Endothelial cell of umbilical vein (primary cell): Measurements from ENCODE around the gene FREM1. TPM values are rescaled to one million over a fixed set of nuclear protein-coding genes. Genes with fewer than 3 reads are reported as not detected.

Source experiments
- BruUV-seq: library from RNA; stranded (reverse); fragments of 400-500 nt; replicated peaks from 2 replicates; lab custom pipeline; 2021; lab: Mats Ljungman, UMichigan
- CTCF ChIA-PET: fragments of 300-600, 350-600 bp; sonication (Branson Sonifier 250); formaldehyde crosslinking; loops from one replicate; lab custom pipeline; 2021; ENCODE audit warnings: antibody characterized with exemption, inconsistent platforms; lab: Charles Lee
- POLR2A ChIA-PET: fragments of 300-600, 350-600 bp; sonication (Branson Sonifier 250); formaldehyde crosslinking; loops from one replicate; lab custom pipeline; 2021; ENCODE audit warnings: antibody characterized with exemption, inconsistent platforms; lab: Charles Lee
- DNase-seq: peaks from one replicate; pipeline ENCODE4 v3.0.0-alpha.2; 2011; ENCODE audit warnings: low read depth, low spot score
- FAIRE-seq: peaks from 2 replicates; lab custom pipeline; 2011; peaks lifted over from hg19 to GRCh38; lab: Jason Lieb, UNC
- H2AFZ ChIP-seq: 2 replicates; pipeline ENCODE4 v1.6.0; 2012; ENCODE audit warnings: low read depth, low read length, control low read depth, inconsistent platforms
- H3K27ac ChIP-seq: 2 replicates; pipeline ENCODE4 v1.5.1; 2011; ENCODE audit warnings: low read depth, mild to moderate bottlenecking, control low read depth, low read length, moderate library complexity; ENCODE audit not compliant: insufficient read depth
- H3K27me3 ChIP-seq, 2 experiments: 2 replicates each; pipeline versions ENCODE4 v1.6.0 to v1.6.1; 2011; ENCODE audit warnings: low read length in 2 of 2, mixed read lengths in 1 of 2; ENCODE audit not compliant: control insufficient read depth in 2 of 2, insufficient read depth in 2 of 2
- H3K36me3 ChIP-seq, 2 experiments: 2 replicates in 1 of 2; 3 replicates in 1 of 2; pipeline ENCODE4 v1.5.1; 2011; ENCODE audit warnings: low read length in 2 of 2, mild to moderate bottlenecking in 1 of 2, moderate library complexity in 1 of 2; ENCODE audit not compliant: control insufficient read depth in 2 of 2, insufficient read depth in 2 of 2; ENCODE audit errors: extremely low read depth in 1 of 2
- H3K4me1 ChIP-seq: 3 replicates; pipeline ENCODE4 v1.5.1; 2011; ENCODE audit warnings: mild to moderate bottlenecking, low read length; ENCODE audit not compliant: control insufficient read depth, insufficient read depth; ENCODE audit errors: extremely low read depth
- H3K4me2 ChIP-seq: 2 replicates; pipeline ENCODE4 v1.6.1; 2011; ENCODE audit warnings: low read length, control low read depth, mixed read lengths; ENCODE audit not compliant: insufficient read depth
- H3K4me3 ChIP-seq, 3 experiments: fragments of 200-600 bp in 1 of 3; sonication (generic), shearing (Covaris generic) in 1 of 3; replicated peaks in 1 of 3; 2 replicates each; pipeline ENCODE4 v1.5.1; 2011 to 2016; ENCODE audit warnings: control low read depth in 3 of 3, low read length in 3 of 3, mild to moderate bottlenecking in 2 of 3, inconsistent platforms in 1 of 3, low read depth in 1 of 3, moderate library complexity in 1 of 3; ENCODE audit not compliant: insufficient read depth in 1 of 3
- H3K79me2 ChIP-seq: 2 replicates; pipeline ENCODE4 v1.6.0; 2012; ENCODE audit warnings: low read length, inconsistent platforms; ENCODE audit not compliant: control insufficient read depth, insufficient read depth
- H3K9ac ChIP-seq: replicated peaks from 2 replicates; pipeline ENCODE3; 2011; ENCODE audit warnings: low read length, control low read depth; ENCODE audit not compliant: insufficient read depth; ENCODE audit errors: extremely low read depth
- H3K9me1 ChIP-seq: replicated peaks from 3 replicates; pipeline ENCODE4 v1.6.0; 2011; ENCODE audit warnings: mild to moderate bottlenecking, low read length; ENCODE audit not compliant: control insufficient read depth, insufficient read depth; ENCODE audit errors: extremely low read depth
- H3K9me3 ChIP-seq: replicated peaks from 2 replicates; pipeline ENCODE4 v1.5.1; 2012; ENCODE audit warnings: low read length, inconsistent platforms; ENCODE audit not compliant: control insufficient read depth, insufficient read depth
- H4K20me1 ChIP-seq: replicated peaks from 2 replicates; pipeline ENCODE3; 2011; ENCODE audit warnings: mild to moderate bottlenecking, low read length; ENCODE audit not compliant: control insufficient read depth, insufficient read depth; ENCODE audit errors: extremely low read depth
- EZH2 ChIP-seq: IDR thresholded peaks from 2 replicates; pipeline ENCODE4 v1.6.1; 2012; ENCODE audit warnings: borderline replicate concordance, low read depth, mild to moderate bottlenecking, moderate library complexity, low read length, inconsistent platforms; ENCODE audit not compliant: severe bottlenecking
- FOS ChIP-seq: IDR thresholded peaks from 2 replicates; pipeline ENCODE4 v1.6.1; 2011; ENCODE audit warnings: mild to moderate bottlenecking, low read length, moderate library complexity, borderline replicate concordance; ENCODE audit not compliant: insufficient read depth
- GATA2 ChIP-seq: IDR thresholded peaks from 2 replicates; pipeline ENCODE4 v1.7.0; 2011; ENCODE audit warnings: low read depth, mild to moderate bottlenecking, moderate library complexity, mixed read lengths, low read length; ENCODE audit not compliant: insufficient read length, insufficient read depth
- JUN ChIP-seq: IDR thresholded peaks from 2 replicates; pipeline ENCODE4 v1.6.1; 2011; ENCODE audit warnings: borderline replicate concordance, low read depth; ENCODE audit not compliant: insufficient read length, insufficient read depth
- MYC ChIP-seq: IDR thresholded peaks from one replicate; pipeline ENCODE4 v1.6.1; 2011; ENCODE audit warnings: mild to moderate bottlenecking, low read depth, low read length
- POLR2A ChIP-seq: IDR thresholded peaks from 2 replicates; pipeline ENCODE4 v1.6.1; 2012; ENCODE audit warnings: low read depth, mild to moderate bottlenecking, control low read depth, low read length
- POLR2AphosphoS5 ChIP-seq: IDR thresholded peaks from 2 replicates; pipeline ENCODE4 v1.6.1; 2012; ENCODE audit warnings: low read depth, mild to moderate bottlenecking, control low read depth, low read length, moderate library complexity; ENCODE audit not compliant: insufficient read depth
- dilution Hi-C: fragments of 300-500 bp; cut with MboI; formaldehyde crosslinking; loops from one replicate; pipeline ENCODE4 v1.15.0; 2019; ENCODE audit warnings: low sequenced_read_pairs; ENCODE audit not compliant: extremely low pct_ligation_motif_present
- intact Hi-C: fragments of 100-400 bp; cut with micrococcal nuclease; formaldehyde crosslinking; loops from one replicate; pipeline ENCODE4 v1.10.0; 2022
- polyA plus RNA-seq, 4 experiments: library from polyadenylated mRNA; depleted of rRNA in 3 of 4; stranded (reverse) in 3 of 4; unstranded in 1 of 4; fragments of >200 nt; gene quantifications; 2 replicates each; pipeline versions ENCODE4 v1.2.1 to v1.2.3, GENCODE V29; 2011 to 2012; ENCODE audit warnings: missing spikeins in 1 of 4
- total RNA-seq: library from RNA; stranded (reverse); gene quantifications from 2 replicates; pipeline ENCODE4 v1.2.3, GENCODE V29; 2021
- TF ChIP-seq, protein P1 (sequence below), 2 donors: IDR thresholded peaks; 1 replicate in 1 of 2; 2 replicates in 1 of 2; pipeline ENCODE4 v1.5.1; 2011; ENCODE audit warnings: low read length in 2 of 2, mild to moderate bottlenecking in 2 of 2, moderate library complexity in 2 of 2, control low read depth in 1 of 2, inconsistent platforms in 1 of 2, low read depth in 1 of 2; ENCODE audit not compliant: insufficient read depth in 1 of 2; ENCODE audit errors: extremely low read depth in 1 of 2
- TF ChIP-seq, protein P2 (sequence below): IDR thresholded peaks from 2 replicates; pipeline ENCODE4 v1.6.1; 2011; ENCODE audit not compliant: insufficient read depth, insufficient read length

FREM1 gene
- total and polyA plus RNA-seq, 2 donors (not counting 3 experiments of a cell fraction or from before 2014, with no cell fraction given) = 0.10 to 0.29 TPM

DNA sequence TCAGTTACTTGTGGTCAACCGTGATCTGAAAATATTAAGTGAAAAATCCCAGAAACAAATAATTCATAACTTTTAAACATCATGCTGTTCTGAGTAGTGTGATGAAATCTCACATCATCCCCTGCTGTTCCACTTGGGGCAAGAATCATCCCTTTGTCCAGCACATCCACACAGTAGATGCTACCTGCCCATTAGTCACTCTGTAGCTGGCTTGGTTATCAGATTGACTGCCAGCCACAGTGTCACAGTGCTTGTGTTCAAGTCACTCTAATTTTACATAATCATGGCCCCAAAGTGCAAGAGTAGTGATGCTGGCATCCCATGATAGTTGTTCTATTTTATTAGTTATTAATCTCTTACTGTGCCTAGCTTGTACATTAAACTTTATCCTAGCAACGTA is 148.6 kb downstream of the FREM1 start:
- H3K27me3 ChIP-seq = no peaks in the 10 kb centered on the region
- no peak overlapping the region for H3K9ac ChIP-seq
- H3K4me1 ChIP-seq = no peaks in the 10 kb centered on the region
- no peaks in the 10 kb centered on the region for H3K9me1 ChIP-seq
- no peaks in the 10 kb centered on the region for H3K9me3 ChIP-seq
- H3K79me2 ChIP-seq = no peaks in the 10 kb centered on the region
- dilution Hi-C loops (no loop called here), intact Hi-C loops (no loop called here)
- FAIRE-seq (no peak), DNase-seq (no peak)
- POLR2A ChIA-PET = no interaction called here
- CTCF ChIA-PET = interaction anchor here (1.2 to 1.3 kb wide), 2 partner anchors 9 to 100 kb away, joined by 4 read pairs; no protein-coding TSS in a partner anchor
- H3K4me2 ChIP-seq = no peak overlapping the region
- no peak for TF ChIP-seq EZH2
- TF ChIP-seq POLR2AphosphoS5 = no peak
- TF ChIP-seq FOS = no peak
- no peak for TF ChIP-seq GATA2
- no peak overlapping the region for H3K4me3 ChIP-seq
- no peak overlapping the region for H3K27ac ChIP-seq
- BruUV-seq = no TSS peak
- no peaks in the 10 kb centered on the region for H4K20me1 ChIP-seq
- H2AFZ ChIP-seq = no peak overlapping the region
- no peaks in the 10 kb centered on the region for H3K36me3 ChIP-seq

DNA sequence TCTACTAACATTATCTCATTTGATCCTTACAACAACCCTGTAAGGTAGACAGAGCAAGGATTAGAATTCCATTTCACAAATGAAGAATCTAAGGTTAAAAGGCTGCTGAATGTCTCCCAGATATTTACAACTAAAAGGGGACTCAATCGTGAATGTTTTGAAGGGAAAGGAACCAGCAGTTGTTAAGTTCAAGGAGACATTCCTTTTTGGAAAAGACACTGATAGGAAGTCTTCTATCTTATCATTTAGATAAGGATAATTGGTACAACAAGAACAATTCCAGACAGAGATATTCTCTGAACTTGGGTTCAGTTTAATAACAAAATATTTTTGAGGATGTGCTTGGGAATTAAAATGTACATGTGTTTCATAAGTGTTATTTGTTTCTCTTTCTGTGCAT is 150.2 kb downstream of the FREM1 start:
- no TSS peak for BruUV-seq
- no peaks in the 10 kb centered on the region for H3K9me1 ChIP-seq
- dilution Hi-C loops = no loop called here
- no peaks in the 10 kb centered on the region for H3K79me2 ChIP-seq
- no peak for TF ChIP-seq POLR2A
- no peak for TF ChIP-seq GATA2
- TF ChIP-seq MYC = no peak
- TF ChIP-seq JUN = no peak
- TF ChIP-seq, protein P1, sequence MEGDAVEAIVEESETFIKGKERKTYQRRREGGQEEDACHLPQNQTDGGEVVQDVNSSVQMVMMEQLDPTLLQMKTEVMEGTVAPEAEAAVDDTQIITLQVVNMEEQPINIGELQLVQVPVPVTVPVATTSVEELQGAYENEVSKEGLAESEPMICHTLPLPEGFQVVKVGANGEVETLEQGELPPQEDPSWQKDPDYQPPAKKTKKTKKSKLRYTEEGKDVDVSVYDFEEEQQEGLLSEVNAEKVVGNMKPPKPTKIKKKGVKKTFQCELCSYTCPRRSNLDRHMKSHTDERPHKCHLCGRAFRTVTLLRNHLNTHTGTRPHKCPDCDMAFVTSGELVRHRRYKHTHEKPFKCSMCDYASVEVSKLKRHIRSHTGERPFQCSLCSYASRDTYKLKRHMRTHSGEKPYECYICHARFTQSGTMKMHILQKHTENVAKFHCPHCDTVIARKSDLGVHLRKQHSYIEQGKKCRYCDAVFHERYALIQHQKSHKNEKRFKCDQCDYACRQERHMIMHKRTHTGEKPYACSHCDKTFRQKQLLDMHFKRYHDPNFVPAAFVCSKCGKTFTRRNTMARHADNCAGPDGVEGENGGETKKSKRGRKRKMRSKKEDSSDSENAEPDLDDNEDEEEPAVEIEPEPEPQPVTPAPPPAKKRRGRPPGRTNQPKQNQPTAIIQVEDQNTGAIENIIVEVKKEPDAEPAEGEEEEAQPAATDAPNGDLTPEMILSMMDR (IDR thresholded peaks at IDR 0.05; ENCODE audit: extremely low read depth in 1 of 2, insufficient read depth in 1 of 2, low read depth in 1 of 2, low read length in 2 of 2) = no peak
- no peak for TF ChIP-seq POLR2AphosphoS5
- no peak for TF ChIP-seq FOS
- TF ChIP-seq EZH2 = no peak
- TF ChIP-seq, protein P2, sequence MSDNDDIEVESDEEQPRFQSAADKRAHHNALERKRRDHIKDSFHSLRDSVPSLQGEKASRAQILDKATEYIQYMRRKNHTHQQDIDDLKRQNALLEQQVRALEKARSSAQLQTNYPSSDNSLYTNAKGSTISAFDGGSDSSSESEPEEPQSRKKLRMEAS = no peak
- no peak overlapping the region for H3K4me2 ChIP-seq
- FAIRE-seq (no peak), DNase-seq (no peak)
- CTCF ChIA-PET = interaction anchor here (1.5 to 2.0 kb wide), 2 partner anchors 9 to 11 kb away, joined by 3 to 15 read pairs; no protein-coding TSS in a partner anchor
- no peak overlapping the region for H2AFZ ChIP-seq
- no peaks in the 10 kb centered on the region for H3K36me3 ChIP-seq
- no peaks in the 10 kb centered on the region for H3K27me3 ChIP-seq
- POLR2A ChIA-PET = no interaction called here
- H3K27ac ChIP-seq = no peak overlapping the region
- no peaks in the 10 kb centered on the region for H4K20me1 ChIP-seq
- H3K9ac ChIP-seq = no peak overlapping the region
- H3K9me3 ChIP-seq = no peaks in the 10 kb centered on the region
- no peaks in the 10 kb centered on the region for H3K4me1 ChIP-seq
- no peak overlapping the region for H3K4me3 ChIP-seq
- intact Hi-C loops = no loop called here
